ENCODE results near the gene GSTP1.

GRCh38 chr11:67632175-67632981 lies 48.8 kb downstream of the GSTP1 start:
- TF ChIP-seq CTCF (IDR thresholded peaks at IDR 0.05): no peak
- TF ChIP-seq POLR2A (IDR thresholded peaks at IDR 0.05): no peak

Data from uterus (tissue), 2 donors.